GM23338 (cell line): ENCODE data around the gene LMAN2L. TPM values are rescaled to one million over a fixed set of nuclear protein-coding genes. Genes with fewer than 3 reads are reported as not detected.

Experiments used
- ATAC-seq: fragments of 200-7000 bp; cut with Tn5 transposase; 3 replicates; pipeline ENCODE4 v1.9.1; 2020
- DNase-seq: peaks from one replicate; pipeline ENCODE4 v3.0.0-alpha.2; 2015; ENCODE audit warnings: low spot score
- H2AFZ ChIP-seq: fragments of 200-600 bp; sonication (generic); 2 replicates; pipeline ENCODE4 v1.8.0; 2016; ENCODE audit warnings: antibody characterized with exemption, mild to moderate bottlenecking, moderate library complexity
- H3F3A ChIP-seq: fragments of 200-600 bp; sonication (generic); replicated peaks from 2 replicates; pipeline ENCODE4 v1.8.0; 2017; ENCODE audit warnings: antibody characterized with exemption, mixed run types, low read depth
- H3K27ac ChIP-seq: fragments of 200-600 bp; sonication (generic); 2 replicates; pipeline ENCODE4 v1.6.1; 2016; ENCODE audit warnings: low read depth
- H3K27me3 ChIP-seq: fragments of 200-600 bp; sonication (generic); 2 replicates; pipeline ENCODE4 v1.8.0; 2016; ENCODE audit warnings: mild to moderate bottlenecking, mixed run types, moderate library complexity; ENCODE audit not compliant: insufficient read depth
- H3K36me3 ChIP-seq: fragments of 200-600 bp; sonication (generic); 2 replicates; pipeline ENCODE4 v1.8.0; 2016; ENCODE audit warnings: mild to moderate bottlenecking; ENCODE audit not compliant: insufficient read depth
- H3K4me1 ChIP-seq: fragments of 200-600 bp; sonication (generic); 2 replicates; pipeline ENCODE4 v1.8.0; 2016; ENCODE audit warnings: mild to moderate bottlenecking, moderate library complexity; ENCODE audit not compliant: insufficient read depth
- H3K4me2 ChIP-seq: fragments of 200-600 bp; sonication (generic); 2 replicates; pipeline ENCODE4 v1.7.1; 2017; ENCODE audit warnings: mixed run types
- H3K4me3 ChIP-seq: fragments of 200-600 bp; sonication (generic); 2 replicates; pipeline ENCODE4 v1.6.1; 2016; ENCODE audit warnings: mixed run types
- H3K79me2 ChIP-seq: fragments of 200-600 bp; sonication (generic); replicated peaks from 2 replicates; pipeline ENCODE4 v1.8.0; 2017; ENCODE audit warnings: mild to moderate bottlenecking; ENCODE audit not compliant: insufficient read depth
- H3K9me2 ChIP-seq: fragments of 200-600 bp; sonication (generic); 2 replicates; pipeline ENCODE4 v1.8.0; 2017; ENCODE audit not compliant: insufficient read depth
- H4K20me1 ChIP-seq: fragments of 200-600 bp; sonication (generic); replicated peaks from 2 replicates; pipeline ENCODE4 v1.8.0; 2017; ENCODE audit warnings: mild to moderate bottlenecking; ENCODE audit not compliant: insufficient read depth
- H3K27ac Mint-ChIP-seq: 2 replicates; pipeline ENCODE4 v1.8.0; 2020; ENCODE audit warnings: inconsistent platforms, mild to moderate bottlenecking, moderate library complexity, mixed read lengths
- H3K27me3 Mint-ChIP-seq: 3 replicates; pipeline ENCODE4 v1.8.0; 2022; ENCODE audit warnings: low read depth, mild to moderate bottlenecking, moderate library complexity, mixed read lengths, inconsistent platforms; ENCODE audit not compliant: insufficient read depth, poor library complexity
- H3K36me3 Mint-ChIP-seq: 3 replicates; pipeline ENCODE4 v1.8.0; 2021; ENCODE audit warnings: low read depth, mild to moderate bottlenecking, inconsistent platforms, moderate library complexity, mixed read lengths
- H3K4me1 Mint-ChIP-seq: 3 replicates; pipeline ENCODE4 v1.8.0; 2020; ENCODE audit warnings: mild to moderate bottlenecking, inconsistent platforms, mixed read lengths
- H3K4me3 Mint-ChIP-seq: 3 replicates; pipeline ENCODE4 v1.8.0; 2021; ENCODE audit warnings: moderate library complexity, mild to moderate bottlenecking, inconsistent platforms, mixed read lengths
- H3K9me3 Mint-ChIP-seq: 3 replicates; pipeline ENCODE4 v1.8.0; 2020; ENCODE audit warnings: moderate library complexity, mild to moderate bottlenecking, inconsistent platforms, mixed read lengths
- CREB1 ChIP-seq: fragments of 250-450 bp; sonication (Bioruptor Pico); IDR thresholded peaks from 2 replicates; pipeline ENCODE4 v1.5.0; 2020; ENCODE audit warnings: low read depth, mild to moderate bottlenecking, moderate library complexity
- EZH2 ChIP-seq: fragments of 200-600 bp; sonication (generic); IDR thresholded peaks from one replicate; pipeline ENCODE4 v1.8.0; 2017; ENCODE audit warnings: antibody characterized with exemption, mild to moderate bottlenecking, low read depth; ENCODE audit not compliant: unreplicated experiment
- EZH2phosphoT487 ChIP-seq: fragments of 200-600 bp; sonication (generic); IDR thresholded peaks from one replicate; pipeline ENCODE4 v1.8.1; 2018; ENCODE audit warnings: antibody characterized with exemption; ENCODE audit not compliant: unreplicated experiment
- JUNB ChIP-seq: IDR thresholded peaks from one replicate; pipeline ENCODE4 v1.6.1; 2016; ENCODE audit warnings: antibody characterized with exemption; ENCODE audit not compliant: unreplicated experiment
- NANOG ChIP-seq: IDR thresholded peaks from 2 replicates; pipeline ENCODE4 v1.6.1; 2016; ENCODE audit warnings: antibody characterized with exemption, borderline replicate concordance
- POLR2AphosphoS5 ChIP-seq: IDR thresholded peaks from 2 replicates; pipeline ENCODE4 v1.6.1; 2016; ENCODE audit warnings: antibody characterized with exemption, low read depth
- STAT1 ChIP-seq: IDR thresholded peaks from one replicate; pipeline ENCODE4 v1.6.1; 2016; ENCODE audit warnings: antibody characterized with exemption; ENCODE audit not compliant: unreplicated experiment
- ZNF114 ChIP-seq: fragments of 250-450 bp; sonication (Bioruptor Pico); IDR thresholded peaks from 2 replicates; pipeline ENCODE4 v1.5.0; 2020; ENCODE audit warnings: mild to moderate bottlenecking, moderate library complexity
- ZNF331 ChIP-seq: fragments of 250-450 bp; sonication (Bioruptor Pico); IDR thresholded peaks from 2 replicates; pipeline ENCODE4 v1.5.0; 2020; ENCODE audit warnings: low read depth, mild to moderate bottlenecking, moderate library complexity
- polyA plus RNA-seq: library from polyadenylated mRNA; unstranded; fragments of >200 nt; fragmentation: Nextera tagmentation; extraction: Ambion mirVana; gene quantifications from 2 replicates; pipeline ENCODE4 v1.2.1, GENCODE V29; 2016
- total RNA-seq: library from RNA; depleted of rRNA; stranded (reverse); fragments of >200 nt; shearing (Covaris generic); gene quantifications from 2 replicates; pipeline ENCODE4 v1.2.3, GENCODE V29; 2014
- TF ChIP-seq, protein P1 (sequence below), 2 experiments: fragments of 200-600 bp in 1 of 2; sonication (generic) in 1 of 2; conservative IDR thresholded peaks; 2 replicates each; pipeline versions ENCODE4 v1.5.1 to v1.6.1; 2016 to 2017; ENCODE audit warnings: antibody characterized with exemption in 2 of 2, low read depth in 2 of 2, mild to moderate bottlenecking in 2 of 2, moderate library complexity in 1 of 2
- TF ChIP-seq, protein P2 (sequence below): fragments of 250-450 bp; sonication (Bioruptor Pico); IDR thresholded peaks from 2 replicates; pipeline ENCODE4 v1.5.0; 2020; ENCODE audit warnings: mild to moderate bottlenecking, moderate library complexity
- TF ChIP-seq, protein P3 (sequence below): IDR thresholded peaks from one replicate; pipeline ENCODE4 v1.6.1; 2018; ENCODE audit warnings: antibody characterized with exemption; ENCODE audit not compliant: unreplicated experiment
- TF ChIP-seq, protein P4 (sequence below): IDR thresholded peaks from 2 replicates; pipeline ENCODE4 v1.6.1; 2016; ENCODE audit warnings: antibody characterized with exemption

The LMAN2L gene
- total and polyA plus RNA-seq, 2 experiments from 2014 or later = 11.8 to 15.8 TPM

DNA sequence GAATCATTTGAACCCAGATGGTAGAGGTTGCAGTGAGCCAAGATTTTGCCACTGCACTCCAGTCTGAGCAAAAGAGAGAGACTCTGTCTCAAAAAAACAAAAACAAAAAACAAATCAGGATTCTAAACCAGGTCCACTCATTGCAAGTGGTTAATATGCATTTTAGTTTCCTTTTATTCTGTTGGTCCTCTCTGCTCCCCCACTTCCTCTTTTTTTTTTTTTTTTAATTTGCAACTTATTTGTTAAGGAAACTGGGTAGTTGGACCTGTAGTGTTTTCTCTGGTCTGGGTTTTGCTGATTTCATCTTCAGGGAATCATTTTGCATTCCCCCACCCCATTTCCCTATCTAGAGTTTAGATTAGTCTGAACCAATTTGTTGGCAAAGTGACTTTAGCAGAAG, 83.3 kb downstream of the LMAN2L start:
- H3K9me2 ChIP-seq = no peaks in the 10 kb centered on the region
- H3K36me3 Mint-ChIP-seq = peaks cover 12% of the 10 kb centered on the region; the same call in 2 of the 3 replicates
- H3K4me3 ChIP-seq = no peak overlapping the region
- H4K20me1 ChIP-seq = no peaks in the 10 kb centered on the region
- DNase-seq = no peak
- ATAC-seq = no peak
- no peaks in the 10 kb centered on the region for H3K27me3 ChIP-seq
- no peaks in the 10 kb centered on the region; the same call in 2 of the 3 replicates for H3K4me1 Mint-ChIP-seq
- H3K36me3 ChIP-seq = no peaks in the 10 kb centered on the region
- H3K79me2 ChIP-seq = no peaks in the 10 kb centered on the region
- no peak overlapping the region for H3K27ac ChIP-seq
- H3K9me3 Mint-ChIP-seq = no peaks in the 10 kb centered on the region
- no peaks in the 10 kb centered on the region; the same call in 1 of the 2 replicates for H3K4me1 ChIP-seq
- no peak overlapping the region for H3K4me3 Mint-ChIP-seq
- H3K27me3 Mint-ChIP-seq = no peaks in the 10 kb centered on the region
- H3K4me2 ChIP-seq = 0 out of 2 replicates have a peak overlapping the region, but pooled peaks have one; percentile 24
- no peaks in the 10 kb centered on the region for H3F3A ChIP-seq
- H3K27ac Mint-ChIP-seq = no peak overlapping the region
- no peak overlapping the region for H2AFZ ChIP-seq
- TF ChIP-seq, protein P1, sequence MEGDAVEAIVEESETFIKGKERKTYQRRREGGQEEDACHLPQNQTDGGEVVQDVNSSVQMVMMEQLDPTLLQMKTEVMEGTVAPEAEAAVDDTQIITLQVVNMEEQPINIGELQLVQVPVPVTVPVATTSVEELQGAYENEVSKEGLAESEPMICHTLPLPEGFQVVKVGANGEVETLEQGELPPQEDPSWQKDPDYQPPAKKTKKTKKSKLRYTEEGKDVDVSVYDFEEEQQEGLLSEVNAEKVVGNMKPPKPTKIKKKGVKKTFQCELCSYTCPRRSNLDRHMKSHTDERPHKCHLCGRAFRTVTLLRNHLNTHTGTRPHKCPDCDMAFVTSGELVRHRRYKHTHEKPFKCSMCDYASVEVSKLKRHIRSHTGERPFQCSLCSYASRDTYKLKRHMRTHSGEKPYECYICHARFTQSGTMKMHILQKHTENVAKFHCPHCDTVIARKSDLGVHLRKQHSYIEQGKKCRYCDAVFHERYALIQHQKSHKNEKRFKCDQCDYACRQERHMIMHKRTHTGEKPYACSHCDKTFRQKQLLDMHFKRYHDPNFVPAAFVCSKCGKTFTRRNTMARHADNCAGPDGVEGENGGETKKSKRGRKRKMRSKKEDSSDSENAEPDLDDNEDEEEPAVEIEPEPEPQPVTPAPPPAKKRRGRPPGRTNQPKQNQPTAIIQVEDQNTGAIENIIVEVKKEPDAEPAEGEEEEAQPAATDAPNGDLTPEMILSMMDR (conservative IDR thresholded peaks at IDR 0.05; ENCODE audit: low read depth in 2 of 2) = no peak
- TF ChIP-seq, protein P2, sequence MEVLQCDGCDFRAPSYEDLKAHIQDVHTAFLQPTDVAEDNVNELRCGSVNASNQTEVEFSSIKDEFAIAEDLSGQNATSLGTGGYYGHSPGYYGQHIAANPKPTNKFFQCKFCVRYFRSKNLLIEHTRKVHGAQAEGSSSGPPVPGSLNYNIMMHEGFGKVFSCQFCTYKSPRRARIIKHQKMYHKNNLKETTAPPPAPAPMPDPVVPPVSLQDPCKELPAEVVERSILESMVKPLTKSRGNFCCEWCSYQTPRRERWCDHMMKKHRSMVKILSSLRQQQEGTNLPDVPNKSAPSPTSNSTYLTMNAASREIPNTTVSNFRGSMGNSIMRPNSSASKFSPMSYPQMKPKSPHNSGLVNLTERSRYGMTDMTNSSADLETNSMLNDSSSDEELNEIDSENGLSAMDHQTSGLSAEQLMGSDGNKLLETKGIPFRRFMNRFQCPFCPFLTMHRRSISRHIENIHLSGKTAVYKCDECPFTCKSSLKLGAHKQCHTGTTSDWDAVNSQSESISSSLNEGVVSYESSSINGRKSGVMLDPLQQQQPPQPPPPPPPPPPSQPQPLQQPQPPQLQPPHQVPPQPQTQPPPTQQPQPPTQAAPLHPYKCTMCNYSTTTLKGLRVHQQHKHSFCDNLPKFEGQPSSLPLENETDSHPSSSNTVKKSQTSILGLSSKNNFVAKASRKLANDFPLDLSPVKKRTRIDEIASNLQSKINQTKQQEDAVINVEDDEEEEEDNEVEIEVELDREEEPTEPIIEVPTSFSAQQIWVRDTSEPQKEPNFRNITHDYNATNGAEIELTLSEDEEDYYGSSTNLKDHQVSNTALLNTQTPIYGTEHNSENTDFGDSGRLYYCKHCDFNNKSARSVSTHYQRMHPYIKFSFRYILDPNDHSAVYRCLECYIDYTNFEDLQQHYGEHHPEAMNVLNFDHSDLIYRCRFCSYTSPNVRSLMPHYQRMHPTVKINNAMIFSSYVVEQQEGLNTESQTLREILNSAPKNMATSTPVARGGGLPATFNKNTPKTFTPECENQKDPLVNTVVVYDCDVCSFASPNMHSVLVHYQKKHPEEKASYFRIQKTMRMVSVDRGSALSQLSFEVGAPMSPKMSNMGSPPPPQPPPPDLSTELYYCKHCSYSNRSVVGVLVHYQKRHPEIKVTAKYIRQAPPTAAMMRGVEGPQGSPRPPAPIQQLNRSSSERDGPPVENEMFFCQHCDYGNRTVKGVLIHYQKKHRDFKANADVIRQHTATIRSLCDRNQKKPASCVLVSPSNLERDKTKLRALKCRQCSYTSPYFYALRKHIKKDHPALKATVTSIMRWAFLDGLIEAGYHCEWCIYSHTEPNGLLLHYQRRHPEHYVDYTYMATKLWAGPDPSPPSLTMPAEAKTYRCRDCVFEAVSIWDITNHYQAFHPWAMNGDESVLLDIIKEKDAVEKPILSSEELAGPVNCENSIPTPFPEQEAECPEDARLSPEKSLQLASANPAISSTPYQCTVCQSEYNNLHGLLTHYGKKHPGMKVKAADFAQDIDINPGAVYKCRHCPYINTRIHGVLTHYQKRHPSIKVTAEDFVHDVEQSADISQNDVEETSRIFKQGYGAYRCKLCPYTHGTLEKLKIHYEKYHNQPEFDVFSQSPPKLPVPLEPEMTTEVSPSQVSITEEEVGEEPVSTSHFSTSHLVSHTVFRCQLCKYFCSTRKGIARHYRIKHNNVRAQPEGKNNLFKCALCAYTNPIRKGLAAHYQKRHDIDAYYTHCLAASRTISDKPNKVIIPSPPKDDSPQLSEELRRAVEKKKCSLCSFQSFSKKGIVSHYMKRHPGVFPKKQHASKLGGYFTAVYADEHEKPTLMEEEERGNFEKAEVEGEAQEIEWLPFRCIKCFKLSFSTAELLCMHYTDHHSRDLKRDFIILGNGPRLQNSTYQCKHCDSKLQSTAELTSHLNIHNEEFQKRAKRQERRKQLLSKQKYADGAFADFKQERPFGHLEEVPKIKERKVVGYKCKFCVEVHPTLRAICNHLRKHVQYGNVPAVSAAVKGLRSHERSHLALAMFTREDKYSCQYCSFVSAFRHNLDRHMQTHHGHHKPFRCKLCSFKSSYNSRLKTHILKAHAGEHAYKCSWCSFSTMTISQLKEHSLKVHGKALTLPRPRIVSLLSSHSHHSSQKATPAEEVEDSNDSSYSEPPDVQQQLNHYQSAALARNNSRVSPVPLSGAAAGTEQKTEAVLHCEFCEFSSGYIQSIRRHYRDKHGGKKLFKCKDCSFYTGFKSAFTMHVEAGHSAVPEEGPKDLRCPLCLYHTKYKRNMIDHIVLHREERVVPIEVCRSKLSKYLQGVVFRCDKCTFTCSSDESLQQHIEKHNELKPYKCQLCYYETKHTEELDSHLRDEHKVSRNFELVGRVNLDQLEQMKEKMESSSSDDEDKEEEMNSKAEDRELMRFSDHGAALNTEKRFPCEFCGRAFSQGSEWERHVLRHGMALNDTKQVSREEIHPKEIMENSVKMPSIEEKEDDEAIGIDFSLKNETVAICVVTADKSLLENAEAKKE = no peak
- TF ChIP-seq JUNB = no peak
- no peak for TF ChIP-seq STAT1
- TF ChIP-seq NANOG = no peak
- no peak for TF ChIP-seq EZH2phosphoT487
- no peak for TF ChIP-seq CREB1 (CRISPR knock-in tag)
- TF ChIP-seq, protein P3, sequence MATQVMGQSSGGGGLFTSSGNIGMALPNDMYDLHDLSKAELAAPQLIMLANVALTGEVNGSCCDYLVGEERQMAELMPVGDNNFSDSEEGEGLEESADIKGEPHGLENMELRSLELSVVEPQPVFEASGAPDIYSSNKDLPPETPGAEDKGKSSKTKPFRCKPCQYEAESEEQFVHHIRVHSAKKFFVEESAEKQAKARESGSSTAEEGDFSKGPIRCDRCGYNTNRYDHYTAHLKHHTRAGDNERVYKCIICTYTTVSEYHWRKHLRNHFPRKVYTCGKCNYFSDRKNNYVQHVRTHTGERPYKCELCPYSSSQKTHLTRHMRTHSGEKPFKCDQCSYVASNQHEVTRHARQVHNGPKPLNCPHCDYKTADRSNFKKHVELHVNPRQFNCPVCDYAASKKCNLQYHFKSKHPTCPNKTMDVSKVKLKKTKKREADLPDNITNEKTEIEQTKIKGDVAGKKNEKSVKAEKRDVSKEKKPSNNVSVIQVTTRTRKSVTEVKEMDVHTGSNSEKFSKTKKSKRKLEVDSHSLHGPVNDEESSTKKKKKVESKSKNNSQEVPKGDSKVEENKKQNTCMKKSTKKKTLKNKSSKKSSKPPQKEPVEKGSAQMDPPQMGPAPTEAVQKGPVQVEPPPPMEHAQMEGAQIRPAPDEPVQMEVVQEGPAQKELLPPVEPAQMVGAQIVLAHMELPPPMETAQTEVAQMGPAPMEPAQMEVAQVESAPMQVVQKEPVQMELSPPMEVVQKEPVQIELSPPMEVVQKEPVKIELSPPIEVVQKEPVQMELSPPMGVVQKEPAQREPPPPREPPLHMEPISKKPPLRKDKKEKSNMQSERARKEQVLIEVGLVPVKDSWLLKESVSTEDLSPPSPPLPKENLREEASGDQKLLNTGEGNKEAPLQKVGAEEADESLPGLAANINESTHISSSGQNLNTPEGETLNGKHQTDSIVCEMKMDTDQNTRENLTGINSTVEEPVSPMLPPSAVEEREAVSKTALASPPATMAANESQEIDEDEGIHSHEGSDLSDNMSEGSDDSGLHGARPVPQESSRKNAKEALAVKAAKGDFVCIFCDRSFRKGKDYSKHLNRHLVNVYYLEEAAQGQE = no peak
- TF ChIP-seq ZNF331 (CRISPR knock-in tag) = no peak
- no peak for TF ChIP-seq POLR2AphosphoS5
- TF ChIP-seq EZH2 = no peak
- TF ChIP-seq ZNF114 (CRISPR knock-in tag) = no peak
- TF ChIP-seq, protein P4, sequence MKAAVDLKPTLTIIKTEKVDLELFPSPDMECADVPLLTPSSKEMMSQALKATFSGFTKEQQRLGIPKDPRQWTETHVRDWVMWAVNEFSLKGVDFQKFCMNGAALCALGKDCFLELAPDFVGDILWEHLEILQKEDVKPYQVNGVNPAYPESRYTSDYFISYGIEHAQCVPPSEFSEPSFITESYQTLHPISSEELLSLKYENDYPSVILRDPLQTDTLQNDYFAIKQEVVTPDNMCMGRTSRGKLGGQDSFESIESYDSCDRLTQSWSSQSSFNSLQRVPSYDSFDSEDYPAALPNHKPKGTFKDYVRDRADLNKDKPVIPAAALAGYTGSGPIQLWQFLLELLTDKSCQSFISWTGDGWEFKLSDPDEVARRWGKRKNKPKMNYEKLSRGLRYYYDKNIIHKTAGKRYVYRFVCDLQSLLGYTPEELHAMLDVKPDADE = no peak
